Measurements from ENCODE around the gene UBE2J1.

DNA sequence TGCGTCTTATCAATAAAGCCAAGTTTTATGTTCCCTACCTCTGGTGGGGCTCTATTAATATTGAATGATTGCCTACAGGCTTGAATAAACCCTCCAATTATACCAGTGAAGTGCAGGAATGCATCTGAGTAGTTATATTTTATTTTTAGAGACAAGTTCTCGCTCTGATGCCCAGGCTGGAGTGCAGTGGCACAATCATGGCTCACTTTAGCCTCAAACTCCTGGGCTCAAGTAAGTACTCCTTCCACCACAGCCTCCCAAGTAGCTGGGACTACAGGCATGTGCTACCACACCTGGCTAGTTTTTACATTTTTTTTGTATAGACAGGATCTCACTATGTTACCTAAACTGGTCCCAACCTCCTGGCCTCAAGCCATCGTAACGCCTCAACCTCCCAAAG lies 26.1 kb upstream of the UBE2J1 start:
- TF ChIP-seq EZH2 (optimal IDR thresholded peaks at IDR 0.05; ENCODE audit: low read depth, low read length) (no peak), EZH2phosphoT487 (IDR thresholded peaks at IDR 0.05; ENCODE audit: low read length) (no peak)
- TF ChIP-seq, protein P1, sequence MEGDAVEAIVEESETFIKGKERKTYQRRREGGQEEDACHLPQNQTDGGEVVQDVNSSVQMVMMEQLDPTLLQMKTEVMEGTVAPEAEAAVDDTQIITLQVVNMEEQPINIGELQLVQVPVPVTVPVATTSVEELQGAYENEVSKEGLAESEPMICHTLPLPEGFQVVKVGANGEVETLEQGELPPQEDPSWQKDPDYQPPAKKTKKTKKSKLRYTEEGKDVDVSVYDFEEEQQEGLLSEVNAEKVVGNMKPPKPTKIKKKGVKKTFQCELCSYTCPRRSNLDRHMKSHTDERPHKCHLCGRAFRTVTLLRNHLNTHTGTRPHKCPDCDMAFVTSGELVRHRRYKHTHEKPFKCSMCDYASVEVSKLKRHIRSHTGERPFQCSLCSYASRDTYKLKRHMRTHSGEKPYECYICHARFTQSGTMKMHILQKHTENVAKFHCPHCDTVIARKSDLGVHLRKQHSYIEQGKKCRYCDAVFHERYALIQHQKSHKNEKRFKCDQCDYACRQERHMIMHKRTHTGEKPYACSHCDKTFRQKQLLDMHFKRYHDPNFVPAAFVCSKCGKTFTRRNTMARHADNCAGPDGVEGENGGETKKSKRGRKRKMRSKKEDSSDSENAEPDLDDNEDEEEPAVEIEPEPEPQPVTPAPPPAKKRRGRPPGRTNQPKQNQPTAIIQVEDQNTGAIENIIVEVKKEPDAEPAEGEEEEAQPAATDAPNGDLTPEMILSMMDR (IDR thresholded peaks at IDR 0.05; ENCODE audit: low read length): no peak

All from MM.1S (cell line).